SH-SY5Y (cell line): Measurements from ENCODE around the gene BCKDHA.

Experiments
- GATA2 ChIP-seq: IDR thresholded peaks from 2 replicates; pipeline ENCODE4 v1.6.1; 2011; ENCODE audit warnings: mild to moderate bottlenecking, low read depth, low read length
- GATA3 ChIP-seq: IDR thresholded peaks from 2 replicates; pipeline ENCODE4 v1.6.1; 2011; ENCODE audit warnings: low read depth, mild to moderate bottlenecking, low read length, moderate library complexity

- TF ChIP-seq GATA2, result no peak
- no peak for TF ChIP-seq GATA3
Measured at GRCh38 chr19:41411100-41411967, 13.7 kb downstream of the BCKDHA start.
